ENCODE data around the gene WNT1.
A peak's percentile ranks its signal among the peaks of the same experiment; 100 is the strongest.

Gene WNT1

DNA sequence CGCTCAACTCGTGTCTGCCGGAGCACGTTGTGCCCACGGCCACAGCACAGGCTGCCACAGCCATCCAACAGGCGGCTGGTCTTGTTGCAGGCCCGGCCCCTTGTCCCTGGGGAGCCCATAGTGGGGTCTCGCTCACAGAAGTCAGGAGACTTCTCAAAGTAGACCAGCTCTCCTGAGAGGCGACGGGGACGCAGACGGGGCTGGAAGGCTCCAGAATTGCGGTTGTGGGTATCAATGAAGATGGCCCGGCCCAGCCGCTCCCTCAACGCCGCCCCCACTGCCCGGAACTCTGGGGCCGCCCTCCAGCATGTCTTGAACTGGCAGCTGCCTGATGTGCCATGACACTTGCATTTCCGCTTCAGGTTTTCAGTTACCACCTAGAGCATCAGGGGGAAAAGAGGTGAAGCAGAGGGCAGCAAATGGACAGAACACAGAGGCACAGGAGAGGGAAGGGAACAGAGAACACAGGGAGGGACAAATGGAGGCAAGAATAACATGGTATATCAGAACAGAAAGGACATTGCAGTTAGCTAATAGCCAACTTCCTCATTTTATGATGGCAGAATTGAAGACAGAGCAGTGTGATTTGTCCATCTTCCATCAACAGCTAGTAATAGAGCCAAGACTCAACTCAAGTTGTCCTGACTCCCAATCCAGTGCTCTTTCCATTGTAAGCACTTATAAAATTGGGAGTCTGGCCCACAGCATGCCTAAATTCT, 11.8 kb upstream of the WNT1 start:
- H3K4me1 ChIP-seq (ENCODE audit: insufficient read depth, low read length, severe bottlenecking) = peaks cover 21% of the 10 kb centered on the region
- H4K20me1 ChIP-seq (ENCODE audit: insufficient read depth, low read length) = no peaks in the 10 kb centered on the region
- no peaks in the 10 kb centered on the region for H3F3A ChIP-seq (ENCODE audit: insufficient read depth, low read length)
- TF ChIP-seq CTCF (IDR thresholded peaks at IDR 0.05; ENCODE audit: low read length) (no peak), EZH2 (IDR thresholded peaks at IDR 0.05; ENCODE audit: borderline replicate concordance, low read length) (no peak)
- peak overlapping the region; percentile 91 for H2AFZ ChIP-seq (ENCODE audit: low read length)
- no peaks in the 10 kb centered on the region for H3K9me3 ChIP-seq (ENCODE audit: low read length)
- H3K9me2 ChIP-seq (ENCODE audit: low read depth, low read length) = no peaks in the 10 kb centered on the region
- peak overlapping the region; percentile 31 for H3K27ac ChIP-seq (ENCODE audit: low read depth, low read length, poor library complexity, severe bottlenecking)
- H3K79me2 ChIP-seq (ENCODE audit: insufficient read depth, low read length) = no peaks in the 10 kb centered on the region
- no peaks in the 10 kb centered on the region for H3K36me3 ChIP-seq (ENCODE audit: insufficient read depth, low read length)
- peaks cover 10% of the 10 kb centered on the region; the same call in 1 of the 2 replicates for H3K27me3 ChIP-seq (ENCODE audit: insufficient read depth, low read length)
- H3K4me3 ChIP-seq (ENCODE audit: low read depth, low read length, poor library complexity, severe bottlenecking) = peak overlapping the region; percentile 46
- H3K4me2 ChIP-seq (ENCODE audit: low read length) = peak overlapping the region; percentile 49
- H3K9ac ChIP-seq (ENCODE audit: low read length) = peak overlapping the region; percentile 38; the same call in 1 of the 2 replicates

- Histone ChIP-seq H3K4me1 (ENCODE audit: insufficient read depth, low read length, severe bottlenecking) (peaks cover 21% of the 10 kb centered on the region), H3K4me2 (ENCODE audit: low read length) (no peak overlapping the region), H3K27ac (ENCODE audit: low read depth, low read length, poor library complexity, severe bottlenecking) (no peak overlapping the region), H3K9me2 (ENCODE audit: low read depth, low read length) (no peaks in the 10 kb centered on the region), H3K4me3 (ENCODE audit: low read depth, low read length, poor library complexity, severe bottlenecking) (no peak overlapping the region), H4K20me1 (ENCODE audit: insufficient read depth, low read length) (no peaks in the 10 kb centered on the region), H3K79me2 (ENCODE audit: insufficient read depth, low read length) (no peaks in the 10 kb centered on the region), H3K27me3 (ENCODE audit: insufficient read depth, low read length) (peaks cover 13% of the 10 kb centered on the region; the same call in 1 of the 2 replicates), H3K36me3 (ENCODE audit: insufficient read depth, low read length) (no peaks in the 10 kb centered on the region), H2AFZ (ENCODE audit: low read length) (no peak overlapping the region), H3F3A (ENCODE audit: insufficient read depth, low read length) (no peaks in the 10 kb centered on the region), H3K9ac (ENCODE audit: low read length) (no peak overlapping the region), H3K9me3 (ENCODE audit: low read length) (no peaks in the 10 kb centered on the region)
- TF ChIP-seq CTCF (IDR thresholded peaks at IDR 0.05; ENCODE audit: low read length) = no peak
- TF ChIP-seq EZH2 (IDR thresholded peaks at IDR 0.05; ENCODE audit: borderline replicate concordance, low read length) = no peak
Measured at GRCh38 chr12:48967991-48968390, 10.1 kb upstream of the WNT1 start.

- no peak overlapping the region for H3K27ac ChIP-seq (ENCODE audit: low read depth, low read length, poor library complexity, severe bottlenecking)
Measured at GRCh38 chr12:48968467-48968866, 9.7 kb upstream of the WNT1 start.

More at GRCh38 chr12:48968467-48968866, 9.7 kb upstream of the WNT1 start:
- no peak for TF ChIP-seq CTCF (IDR thresholded peaks at IDR 0.05; ENCODE audit: low read length)
- no peak for TF ChIP-seq EZH2 (IDR thresholded peaks at IDR 0.05; ENCODE audit: borderline replicate concordance, low read length)
- peaks cover 18% of the 10 kb centered on the region; the same call in 1 of the 2 replicates for H3K27me3 ChIP-seq (ENCODE audit: insufficient read depth, low read length)
- H4K20me1 ChIP-seq (ENCODE audit: insufficient read depth, low read length) = no peaks in the 10 kb centered on the region
- H3K79me2 ChIP-seq (ENCODE audit: insufficient read depth, low read length) = no peaks in the 10 kb centered on the region
- H3K4me3 ChIP-seq (ENCODE audit: low read depth, low read length, poor library complexity, severe bottlenecking) = no peak overlapping the region
- no peaks in the 10 kb centered on the region for H3F3A ChIP-seq (ENCODE audit: insufficient read depth, low read length)
- H3K9ac ChIP-seq (ENCODE audit: low read length) = no peak overlapping the region
- H3K36me3 ChIP-seq (ENCODE audit: insufficient read depth, low read length) = no peaks in the 10 kb centered on the region
- H3K4me2 ChIP-seq (ENCODE audit: low read length) = no peak overlapping the region
- H3K4me1 ChIP-seq (ENCODE audit: insufficient read depth, low read length, severe bottlenecking) = peaks cover 21% of the 10 kb centered on the region
- no peak overlapping the region for H2AFZ ChIP-seq (ENCODE audit: low read length)
- no peaks in the 10 kb centered on the region for H3K9me3 ChIP-seq (ENCODE audit: low read length)
- H3K9me2 ChIP-seq (ENCODE audit: low read depth, low read length) = no peaks in the 10 kb centered on the region
